GM18505 (cell line): ENCODE data around the gene HTRA1.

Experiments
- ATAC-seq: cut with Tn5 transposase; IDR thresholded peaks from one replicate; pipeline ENCODE4 v1.9.1; 2021; ENCODE audit not compliant: unreplicated experiment
- POLR2A ChIP-seq: IDR thresholded peaks from 4 replicates; pipeline ENCODE4 v1.6.1; 2011; ENCODE audit warnings: borderline replicate concordance; ENCODE audit not compliant: insufficient read depth, insufficient read length; ENCODE audit errors: extremely low read depth

The HTRA1 gene

DNA sequence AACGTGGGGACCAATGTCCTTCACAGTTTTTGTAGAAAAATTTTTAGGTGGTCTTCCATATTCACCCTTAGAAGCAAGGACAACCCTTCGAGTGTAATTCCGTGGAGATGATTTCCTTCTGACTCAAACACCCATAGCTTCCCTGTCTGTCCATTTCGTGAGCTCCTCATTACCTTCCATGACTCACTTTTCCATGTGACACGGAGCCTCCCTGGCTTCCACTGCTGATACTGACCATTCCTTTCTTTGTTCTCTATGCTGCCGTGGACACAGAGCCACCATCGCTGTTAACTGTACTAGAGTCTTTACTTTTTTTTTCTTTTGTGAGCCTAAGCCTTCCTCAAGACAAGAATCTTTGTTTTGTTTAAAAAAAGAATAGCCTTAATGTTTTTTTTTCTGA, 19.4 kb upstream of the HTRA1 start:
- no peak for ATAC-seq

DNA sequence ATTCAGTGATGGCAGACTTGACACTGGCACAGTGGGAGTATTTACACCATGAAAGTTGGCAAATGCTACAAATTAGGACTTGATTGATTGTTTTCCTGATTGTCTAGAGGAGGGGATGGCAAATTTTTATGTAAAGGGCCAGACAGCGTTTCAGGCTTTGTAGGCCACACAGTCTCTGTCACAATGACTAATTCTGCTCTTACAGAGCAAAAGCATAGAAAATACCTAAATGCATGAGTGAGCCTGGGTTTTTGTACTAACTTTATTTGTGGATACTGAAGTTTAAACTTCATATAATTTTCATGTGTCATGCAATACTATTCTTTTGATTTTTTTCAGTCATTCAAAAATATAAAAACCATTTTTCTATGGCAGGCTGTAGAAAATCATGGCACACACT, 15.9 kb upstream of the HTRA1 start:
- no peak for TF ChIP-seq POLR2A
- ATAC-seq: no peak

More for the DNA sequence above, 19.4 kb upstream of the HTRA1 start:
- no peak for TF ChIP-seq POLR2A

DNA sequence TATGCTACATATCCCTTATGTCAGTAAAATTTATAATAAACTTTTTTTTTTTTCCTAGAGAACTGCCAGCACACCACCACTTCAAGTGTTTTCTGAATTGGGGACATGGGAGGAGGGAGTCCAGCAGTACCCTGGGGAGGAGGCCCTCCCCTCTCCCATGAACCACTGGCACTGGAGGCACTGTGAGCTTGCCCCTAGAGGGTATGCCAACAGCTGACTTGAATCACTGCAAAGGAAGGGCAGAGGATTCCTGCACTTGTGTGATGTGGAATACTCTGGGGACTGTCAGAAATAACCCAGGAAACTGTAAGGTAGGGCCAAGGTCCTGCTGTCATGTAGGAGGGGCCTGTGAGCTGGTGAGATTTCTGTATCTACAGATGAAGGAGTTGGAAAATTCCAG, 15.4 kb upstream of the HTRA1 start:
- no peak for ATAC-seq
- no peak for TF ChIP-seq POLR2A

DNA sequence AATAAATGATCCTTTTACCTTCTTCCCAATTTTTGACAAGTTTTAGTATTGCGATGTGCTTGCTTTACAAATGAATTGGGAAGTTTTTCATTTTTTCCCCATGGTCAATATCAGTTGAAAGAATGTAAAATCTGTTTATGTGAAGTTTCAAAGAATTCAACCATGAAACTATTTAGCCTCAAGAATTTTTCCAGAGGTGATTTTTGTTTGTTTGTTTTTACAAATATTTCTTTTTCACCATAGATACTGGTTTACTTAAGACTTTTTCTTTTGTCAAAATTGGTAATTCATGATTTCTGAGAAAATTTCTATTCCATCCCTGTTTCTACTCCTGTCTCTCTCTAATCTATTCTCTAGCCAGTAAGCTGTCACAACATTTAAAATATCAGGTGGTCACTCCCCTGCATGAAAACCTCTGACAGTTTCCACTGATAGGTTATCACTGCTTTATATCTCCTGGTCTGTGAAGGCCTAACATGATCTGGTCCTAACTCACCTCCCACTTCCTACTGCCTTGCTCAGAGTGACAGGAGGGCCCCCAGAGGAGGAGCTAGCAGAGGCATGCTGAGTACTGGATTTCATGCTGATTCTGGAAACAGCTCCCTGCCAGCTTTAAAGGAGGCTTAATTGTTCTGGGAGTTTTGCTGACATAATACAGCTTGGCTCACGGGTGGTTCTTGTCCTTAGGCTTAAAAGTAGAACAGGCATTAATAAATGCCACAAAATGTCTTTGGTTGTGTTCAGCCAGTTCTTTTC, 14.5 kb upstream of the HTRA1 start:
- TF ChIP-seq POLR2A: no peak
- no peak for ATAC-seq

DNA sequence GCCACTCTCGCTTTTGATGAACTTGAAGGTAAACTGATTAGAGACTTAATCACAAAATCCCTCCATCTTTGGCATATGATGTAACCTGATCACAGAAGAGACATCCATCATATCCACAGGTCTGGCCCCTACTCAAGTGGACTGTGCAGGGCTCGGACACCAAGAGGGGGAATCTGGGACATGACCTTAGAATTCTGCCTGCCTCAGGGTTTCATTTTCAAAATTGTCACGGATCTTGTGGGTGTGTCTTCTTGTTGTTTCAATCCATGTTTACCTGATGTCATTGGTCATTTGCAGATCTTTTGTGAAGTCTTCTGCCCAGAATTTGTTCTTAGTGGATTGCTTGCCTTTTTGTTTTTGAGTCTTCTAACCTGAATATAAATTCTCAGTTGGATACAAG, 12.8 kb upstream of the HTRA1 start:
- no peak for ATAC-seq
- no peak for TF ChIP-seq POLR2A

DNA sequence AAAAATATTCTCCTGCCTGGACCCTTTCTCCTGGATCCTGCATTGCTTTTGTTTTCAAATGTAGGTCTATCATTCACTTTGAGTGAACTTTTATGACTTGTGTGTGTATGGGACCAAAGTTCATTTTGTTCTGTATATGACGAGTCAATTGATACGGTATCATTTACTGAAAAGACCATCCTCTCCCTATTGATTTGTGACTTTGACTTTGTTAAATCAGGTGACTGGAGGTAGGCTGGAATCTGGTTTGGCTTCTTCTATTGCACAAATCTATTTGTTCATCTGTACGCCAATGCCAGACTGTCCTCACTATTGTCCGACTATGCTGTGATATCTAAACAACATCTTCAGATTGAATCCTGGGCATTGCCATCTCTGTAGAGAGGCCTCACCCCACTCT, 12.2 kb upstream of the HTRA1 start:
- no peak for TF ChIP-seq POLR2A
- no peak for ATAC-seq

DNA sequence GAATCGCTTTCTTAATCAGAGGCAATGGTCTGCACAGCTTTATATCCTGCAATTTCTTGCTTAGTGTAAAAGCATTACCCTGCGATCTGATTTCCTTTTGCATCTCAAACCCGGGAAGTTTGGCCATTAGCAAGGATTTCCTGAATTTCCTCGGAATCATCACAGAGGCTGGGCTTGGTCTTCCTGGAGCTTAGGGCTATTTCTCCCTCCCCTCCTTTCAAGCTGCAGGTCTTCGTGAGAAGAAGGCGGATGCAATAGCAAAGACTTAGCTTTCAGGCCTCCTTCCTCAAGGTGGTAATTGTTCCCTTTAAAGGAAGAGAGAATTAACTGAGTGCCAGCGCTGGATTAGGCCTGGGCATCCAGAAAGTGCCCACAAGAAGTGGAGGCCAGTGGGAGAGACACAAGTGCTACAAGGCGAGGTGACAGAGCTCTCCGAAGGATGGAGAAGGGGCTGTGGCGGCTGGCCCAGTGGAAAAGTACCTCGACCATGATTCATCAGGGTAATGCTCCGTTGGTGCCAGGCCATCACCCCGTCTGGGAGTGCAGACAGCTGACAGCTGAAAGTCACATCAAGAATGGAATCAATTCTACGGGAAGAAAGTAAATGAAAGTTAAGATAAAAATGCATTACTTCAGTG, 10.9 kb upstream of the HTRA1 start:
- no peak for TF ChIP-seq POLR2A
- no peak for ATAC-seq

DNA sequence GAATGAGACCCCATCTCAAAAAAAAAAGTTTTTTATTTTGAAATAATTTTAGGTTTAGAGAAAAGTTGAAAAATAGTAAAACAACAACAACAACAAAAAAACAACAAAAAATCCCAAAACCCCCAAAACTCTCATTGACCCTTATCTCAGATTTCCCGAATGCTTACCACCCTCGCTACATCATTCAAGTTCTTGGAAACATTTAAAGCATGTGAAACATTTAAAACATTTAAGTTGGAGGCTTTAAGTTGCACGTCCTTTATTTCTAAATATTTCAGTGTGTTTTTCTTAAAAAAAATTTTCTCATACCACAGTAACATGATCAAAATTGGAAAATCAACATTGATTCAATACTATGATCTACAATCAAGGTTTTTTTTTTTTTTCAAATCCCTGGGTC, 7.3 kb upstream of the HTRA1 start:
- no peak for ATAC-seq
- TF ChIP-seq POLR2A: no peak

DNA sequence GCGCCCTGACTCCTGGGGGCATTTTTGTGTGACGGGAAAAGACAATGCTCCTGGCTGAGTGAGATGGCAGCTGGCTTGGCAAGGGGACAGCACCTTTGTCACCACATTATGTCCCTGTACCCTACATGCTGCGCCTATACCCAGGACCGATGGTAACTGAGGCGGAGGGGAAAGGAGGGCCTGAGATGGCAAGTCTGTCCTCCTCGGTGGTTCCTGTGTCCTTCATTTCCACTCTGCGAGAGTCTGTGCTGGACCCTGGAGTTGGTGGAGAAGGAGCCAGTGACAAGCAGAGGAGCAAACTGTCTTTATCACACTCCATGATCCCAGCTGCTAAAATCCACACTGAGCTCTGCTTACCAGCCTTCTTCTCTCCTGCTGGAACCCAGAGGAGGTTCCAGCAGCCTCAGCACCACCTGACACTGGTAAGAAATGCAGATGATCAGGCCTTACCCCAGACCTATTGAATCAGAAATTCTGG, 6.7 kb upstream of the HTRA1 start, which contains the start of gene ARMS2:
ARMS2 (plus strand) TSS at position 51 of the 478 bp plus-strand sequence; CDS start at position 126, 75 bp downstream.
- no peak for TF ChIP-seq POLR2A
- no peak for ATAC-seq

DNA sequence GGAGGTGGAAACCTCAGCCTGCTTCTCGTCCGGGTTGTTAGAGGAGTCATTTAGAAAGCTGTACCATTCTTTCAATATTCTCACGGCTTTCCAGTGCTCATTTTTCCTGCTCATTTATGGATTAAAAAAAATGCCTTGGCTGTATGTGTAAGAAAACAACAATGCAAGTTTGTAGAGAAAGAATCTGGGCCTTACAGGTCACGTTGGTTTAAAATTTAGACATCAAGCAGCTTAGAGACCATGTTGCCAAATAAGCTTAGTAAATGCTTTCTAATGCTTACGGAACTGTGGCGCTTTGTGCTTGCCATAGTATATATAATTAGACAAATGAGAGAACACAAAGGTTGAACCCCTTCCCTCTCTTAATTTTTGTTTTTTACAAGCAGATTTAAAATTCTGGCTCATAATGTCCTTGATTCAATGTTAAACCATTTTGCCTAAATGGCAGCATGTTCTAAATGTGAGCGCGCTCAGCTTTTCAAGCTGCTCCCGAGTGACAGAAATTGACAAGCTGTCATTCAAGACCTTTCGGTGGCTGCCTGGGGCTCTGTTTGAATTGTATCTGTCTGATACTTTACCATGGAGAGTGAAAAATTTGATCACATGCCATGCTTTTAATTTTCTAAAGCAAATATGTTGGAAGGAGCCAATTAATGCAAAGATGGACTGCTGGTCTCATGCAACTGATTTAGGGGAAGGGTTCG, 5.8 kb upstream of the HTRA1 start:
- ATAC-seq: no peak

DNA sequence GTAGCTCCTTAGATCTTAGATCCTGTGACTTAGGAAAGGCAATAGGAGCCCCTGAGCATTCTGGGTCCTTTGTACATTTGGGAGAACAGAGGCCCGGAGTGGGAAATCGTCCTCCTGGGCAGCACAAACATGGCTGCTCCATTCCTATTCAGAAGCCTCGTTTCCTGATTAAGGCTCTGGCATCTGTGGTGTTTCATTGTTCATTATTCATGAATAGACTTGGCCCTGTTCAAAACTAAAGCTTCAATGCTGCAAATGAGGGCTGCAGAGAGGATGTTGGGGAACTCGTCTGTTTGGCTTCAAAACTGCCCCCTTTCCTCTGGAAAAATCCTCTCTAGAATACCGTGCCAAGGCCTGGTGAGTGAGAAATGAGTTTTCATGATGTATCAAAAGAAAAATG, 3.4 kb upstream of the HTRA1 start:
- ATAC-seq: no peak
- no peak for TF ChIP-seq POLR2A

More for the DNA sequence above, 5.8 kb upstream of the HTRA1 start:
- no peak for TF ChIP-seq POLR2A

DNA sequence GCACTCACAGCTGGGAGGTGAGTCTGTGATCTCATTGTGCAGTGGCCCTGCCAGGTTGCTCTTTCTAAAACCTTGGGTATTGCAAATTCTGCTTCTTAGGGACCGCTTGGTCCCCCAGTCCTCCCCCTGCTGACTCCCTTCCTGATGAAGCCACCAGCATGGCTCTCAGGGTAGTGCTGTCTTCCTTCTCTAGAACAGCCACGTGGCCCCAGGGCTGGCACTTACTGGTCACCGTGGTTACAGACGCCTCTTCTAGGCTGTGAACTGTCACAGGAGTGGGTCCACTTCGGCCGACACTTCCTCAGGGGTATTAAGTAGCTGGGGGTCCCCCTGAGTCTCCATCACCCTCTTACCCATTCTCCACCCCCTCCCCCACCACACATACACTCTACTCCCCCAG, 2.7 kb upstream of the HTRA1 start:
- no peak for ATAC-seq

DNA sequence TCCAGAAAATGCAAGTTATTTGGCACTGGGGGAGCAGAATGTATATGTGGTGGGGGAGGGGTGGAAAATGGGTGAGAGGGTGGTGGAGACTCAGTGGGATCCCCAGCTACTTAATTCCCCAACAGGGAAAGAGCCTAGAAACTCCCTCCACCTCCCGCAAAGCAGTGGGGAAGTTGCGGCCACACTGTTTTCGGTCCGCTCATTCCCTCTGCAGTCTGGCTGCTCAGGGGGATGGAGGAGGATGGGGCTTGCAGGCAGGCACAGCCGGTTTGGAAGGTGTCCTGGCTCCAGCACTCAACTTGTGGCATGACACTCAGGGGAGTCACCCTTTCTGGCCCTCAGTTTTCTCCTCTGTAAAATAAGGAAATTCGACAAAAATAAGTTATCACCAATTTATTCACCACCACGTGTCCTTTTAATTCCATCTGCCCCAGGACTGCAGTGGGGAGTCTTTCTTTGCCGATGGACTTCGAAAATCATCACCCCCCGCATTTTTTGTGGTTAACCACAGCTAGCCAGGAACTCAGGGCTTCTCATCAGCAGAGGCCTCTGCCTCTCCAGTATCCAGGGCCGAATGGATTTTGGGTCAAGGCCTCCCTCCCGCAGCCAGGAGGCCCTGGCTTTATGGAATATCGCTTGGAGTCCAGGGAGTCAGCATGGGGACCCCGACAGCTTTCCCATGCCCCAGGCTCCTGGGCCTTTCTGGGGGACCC, 1.6 kb upstream of the HTRA1 start:
- no peak for TF ChIP-seq POLR2A
- ATAC-seq: no peak

More for the DNA sequence above, 2.7 kb upstream of the HTRA1 start:
- no peak for TF ChIP-seq POLR2A

DNA sequence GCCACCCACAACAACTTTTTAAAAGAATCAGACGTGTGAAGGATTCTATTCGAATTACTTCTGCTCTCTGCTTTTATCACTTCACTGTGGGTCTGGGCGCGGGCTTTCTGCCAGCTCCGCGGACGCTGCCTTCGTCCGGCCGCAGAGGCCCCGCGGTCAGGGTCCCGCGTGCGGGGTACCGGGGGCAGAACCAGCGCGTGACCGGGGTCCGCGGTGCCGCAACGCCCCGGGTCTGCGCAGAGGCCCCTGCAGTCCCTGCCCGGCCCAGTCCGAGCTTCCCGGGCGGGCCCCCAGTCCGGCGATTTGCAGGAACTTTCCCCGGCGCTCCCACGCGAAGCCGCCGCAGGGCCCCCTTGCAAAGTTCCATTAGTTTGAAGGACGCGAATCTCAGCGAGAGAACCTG, 461 bp upstream of the HTRA1 start:
- ATAC-seq: no peak
- no peak for TF ChIP-seq POLR2A
